Muscle layer of duodenum (tissue), 2 donors: ENCODE data around the gene EAPP.
"Not testable (repeated sequence)": the region's sequence is repeated elsewhere in the genome, so short reads cannot be mapped to it uniquely, and the experiment has no call there.

ENCODE experiments used
- H3K27ac ChIP-seq: one replicate; pipeline ENCODE4 v1.7.0; 2013; ENCODE audit warnings: mild to moderate bottlenecking, low read length
- H3K27me3 ChIP-seq: one replicate; pipeline ENCODE4 v1.7.0; 2013; ENCODE audit warnings: low read depth, mild to moderate bottlenecking, control low read depth, low read length
- H3K36me3 ChIP-seq, 2 donors: one replicate each; pipeline ENCODE4 v1.7.0; 2013; ENCODE audit warnings: low read length in 2 of 2, control low read depth in 1 of 2, mild to moderate bottlenecking in 1 of 2; ENCODE audit not compliant: insufficient read depth in 2 of 2, control insufficient read depth in 1 of 2
- H3K4me1 ChIP-seq, 2 donors: one replicate each; pipeline ENCODE4 v1.7.0; 2013; ENCODE audit warnings: low read length in 2 of 2, mild to moderate bottlenecking in 2 of 2, control low read depth in 1 of 2, moderate library complexity in 1 of 2; ENCODE audit not compliant: insufficient read depth in 2 of 2, control insufficient read depth in 1 of 2
- H3K4me3 ChIP-seq, 2 donors: one replicate each; pipeline ENCODE4 v1.7.0; 2013; ENCODE audit warnings: low read length in 2 of 2, low read depth in 1 of 2, mild to moderate bottlenecking in 1 of 2
- H3K9me3 ChIP-seq, 2 donors: one replicate each; pipeline ENCODE4 v1.7.0; 2013; ENCODE audit warnings: low read length in 2 of 2, control low read depth in 1 of 2, mild to moderate bottlenecking in 1 of 2; ENCODE audit not compliant: control insufficient read depth in 1 of 2
- donor health status: healthy.

Gene EAPP

DNA sequence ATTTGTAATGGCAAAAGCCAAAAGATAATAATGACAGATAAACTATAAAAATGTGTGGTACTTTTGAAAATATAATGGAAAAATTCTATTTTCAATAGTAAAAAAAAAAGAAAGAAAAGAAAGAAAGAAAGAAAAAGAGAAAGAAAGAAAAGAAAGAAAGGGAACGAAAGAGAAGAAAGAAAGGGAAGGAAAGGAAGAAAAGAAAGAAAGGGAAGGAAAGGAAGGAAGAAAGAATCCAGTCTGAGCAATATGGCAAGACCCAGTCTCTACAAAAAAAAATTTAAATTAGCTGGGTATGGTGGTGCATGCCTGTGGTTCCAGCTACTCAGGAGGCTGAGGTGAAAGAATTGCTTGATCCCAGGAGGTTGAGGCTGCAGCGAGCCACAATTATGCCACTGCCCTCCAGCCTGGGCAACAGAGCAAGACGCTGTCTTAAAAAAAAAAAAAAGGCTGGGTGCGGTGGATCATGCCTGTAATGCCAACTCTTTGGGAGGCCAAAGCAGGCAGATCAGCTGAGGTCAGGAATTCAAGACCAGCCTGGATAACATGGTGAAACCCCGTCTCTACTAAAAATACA, 38.4 kb downstream of the EAPP start:
- Histone ChIP-seq H3K27ac (no peak overlapping the region), H3K9me3 (no peaks in the 10 kb centered on the region), H3K4me1 (peaks cover 3 to 5% of the 10 kb centered on the region in 2 donors), H3K27me3 (no peaks in the 10 kb centered on the region), H3K36me3 (peaks cover 0 to 3% of the 10 kb centered on the region in 2 donors), H3K4me3 (no peak overlapping the region)

- Histone ChIP-seq H3K27ac (no peak overlapping the region), H3K4me3 (no peak overlapping the region)
Observed at GRCh38 chr14:34498684-34499412, 40.7 kb downstream of the EAPP start.

DNA sequence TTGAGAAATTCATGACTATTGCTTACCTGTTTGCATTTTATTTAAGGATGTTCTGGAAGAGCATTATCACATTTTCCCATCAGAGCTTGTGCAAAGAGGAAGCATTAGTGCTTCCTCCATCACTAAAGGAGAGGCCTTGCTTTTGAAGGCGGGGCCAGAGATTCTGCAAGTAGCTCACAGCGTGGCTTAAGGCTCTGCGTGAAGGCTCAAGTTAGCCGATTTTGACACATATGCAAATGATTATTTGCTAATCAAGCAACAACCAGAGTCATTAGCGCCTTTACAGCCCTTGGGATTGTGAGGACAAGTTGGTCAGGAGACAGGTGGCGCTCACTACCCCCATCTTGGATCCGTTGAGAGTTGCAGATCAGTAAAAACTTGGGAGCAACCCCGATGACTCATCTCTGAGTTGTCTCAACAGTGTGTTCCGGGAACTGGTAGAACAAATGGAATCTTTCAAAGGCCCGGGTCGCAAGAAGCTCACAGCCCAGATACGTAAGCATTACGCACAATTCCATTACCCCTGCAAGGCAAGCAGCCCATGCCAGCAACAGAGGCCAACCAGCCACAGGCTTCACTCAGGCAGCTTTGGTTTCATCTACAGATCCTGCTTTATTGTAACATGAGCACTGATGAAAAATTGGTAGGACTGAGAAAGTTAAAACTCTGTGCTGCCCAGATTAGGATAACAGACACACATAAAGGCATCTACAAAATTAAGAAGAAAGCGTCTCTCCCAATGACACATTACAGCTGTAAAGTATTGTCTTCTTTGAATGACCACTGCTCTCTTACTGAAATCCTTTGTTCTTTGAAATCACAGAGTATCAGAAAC, 42.6 kb downstream of the EAPP start:
- H3K9me3 ChIP-seq: no peaks in the 10 kb centered on the region
- peaks cover 0 to 3% of the 10 kb centered on the region in 2 donors for H3K36me3 ChIP-seq
- H3K4me3 ChIP-seq: peak overlapping the region in 1 of 2 donors; percentile 39
- H3K27ac ChIP-seq: peak overlapping the region; percentile 91
- no peaks in the 10 kb centered on the region for H3K27me3 ChIP-seq
- peaks cover 0 to 5% of the 10 kb centered on the region in 2 donors for H3K4me1 ChIP-seq

More at GRCh38 chr14:34498684-34499412, 40.7 kb downstream of the EAPP start:
- Histone ChIP-seq H3K4me1 (peaks cover 3 to 5% of the 10 kb centered on the region in 2 donors), H3K9me3 (no peaks in the 10 kb centered on the region), H3K27me3 (no peaks in the 10 kb centered on the region), H3K36me3 (peaks cover 0 to 3% of the 10 kb centered on the region in 2 donors)

- H3K4me3 ChIP-seq: no peak overlapping the region
- peaks cover 0 to 3% of the 10 kb centered on the region in 2 donors for H3K36me3 ChIP-seq
- no peaks in the 10 kb centered on the region for H3K9me3 ChIP-seq
- H3K27me3 ChIP-seq: no peaks in the 10 kb centered on the region
- H3K27ac ChIP-seq: peak overlapping the region; percentile 91
- H3K4me1 ChIP-seq: peaks cover 0 to 5% of the 10 kb centered on the region in 2 donors
Observed at GRCh38 chr14:34496007-34496678, 43.4 kb downstream of the EAPP start.

DNA sequence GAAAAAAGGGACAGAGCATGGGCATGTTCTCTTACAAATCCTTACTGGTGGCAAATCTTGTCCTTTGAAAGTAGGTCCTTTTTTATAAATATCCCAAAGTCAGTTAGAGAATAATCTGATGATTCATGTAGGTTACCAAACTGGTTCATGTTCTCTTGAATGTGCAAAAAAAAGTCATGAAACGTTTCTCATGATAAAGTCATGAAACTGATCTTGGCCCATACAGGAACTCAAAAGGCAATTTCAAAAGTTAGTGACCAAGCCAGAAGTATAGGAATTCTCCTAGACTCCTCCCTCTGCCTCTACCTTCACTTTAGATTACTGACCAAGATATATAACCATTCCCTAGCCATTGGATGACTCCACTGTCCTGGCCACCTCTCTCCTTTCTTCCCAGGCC, 50.2 kb downstream of the EAPP start:
- H3K27ac ChIP-seq: no peak overlapping the region
- H3K9me3 ChIP-seq: no peaks in the 10 kb centered on the region
- no peaks in the 10 kb centered on the region for H3K4me1 ChIP-seq
- no peaks in the 10 kb centered on the region for H3K27me3 ChIP-seq
- H3K4me3 ChIP-seq: no peak overlapping the region
- H3K36me3 ChIP-seq: no peaks in the 10 kb centered on the region

GRCh38 chr14:34488528-34488927, 51.0 kb downstream of the EAPP start:
- H3K4me1 ChIP-seq: no peaks in the 10 kb centered on the region
- no peak overlapping the region for H3K4me3 ChIP-seq
- no peak overlapping the region for H3K27ac ChIP-seq
- no peaks in the 10 kb centered on the region for H3K36me3 ChIP-seq
- no peaks in the 10 kb centered on the region for H3K9me3 ChIP-seq
- H3K27me3 ChIP-seq: no peaks in the 10 kb centered on the region

GRCh38 chr14:34484726-34485125, 54.8 kb downstream of the EAPP start:
- Histone ChIP-seq H3K9me3 (no peaks in the 10 kb centered on the region), H3K27me3 (no peaks in the 10 kb centered on the region), H3K4me1 (no peaks in the 10 kb centered on the region), H3K36me3 (no peaks in the 10 kb centered on the region), H3K27ac (no peak overlapping the region), H3K4me3 (no peak overlapping the region)

GRCh38 chr14:34482463-34482862, 57.0 kb downstream of the EAPP start:
- H3K4me3 ChIP-seq: no peak overlapping the region
- no peaks in the 10 kb centered on the region for H3K4me1 ChIP-seq
- no peaks in the 10 kb centered on the region for H3K27me3 ChIP-seq
- H3K36me3 ChIP-seq: no peaks in the 10 kb centered on the region
- no peaks in the 10 kb centered on the region for H3K9me3 ChIP-seq
- H3K27ac ChIP-seq: no peak overlapping the region

GRCh38 chr14:34479694-34480093, 59.8 kb downstream of the EAPP start:
- Histone ChIP-seq H3K36me3 (no peaks in the 10 kb centered on the region), H3K4me3 (no peak overlapping the region), H3K27me3 (no peaks in the 10 kb centered on the region), H3K27ac (no peak overlapping the region), H3K4me1 (no peaks in the 10 kb centered on the region), H3K9me3 (no peaks in the 10 kb centered on the region)

GRCh38 chr14:34478261-34478660, 61.2 kb downstream of the EAPP start:
- no peak overlapping the region for H3K4me3 ChIP-seq
- H3K4me1 ChIP-seq: no peaks in the 10 kb centered on the region
- H3K27me3 ChIP-seq: no peaks in the 10 kb centered on the region
- H3K9me3 ChIP-seq: no peaks in the 10 kb centered on the region
- no peaks in the 10 kb centered on the region for H3K36me3 ChIP-seq
- no peak overlapping the region for H3K27ac ChIP-seq

DNA sequence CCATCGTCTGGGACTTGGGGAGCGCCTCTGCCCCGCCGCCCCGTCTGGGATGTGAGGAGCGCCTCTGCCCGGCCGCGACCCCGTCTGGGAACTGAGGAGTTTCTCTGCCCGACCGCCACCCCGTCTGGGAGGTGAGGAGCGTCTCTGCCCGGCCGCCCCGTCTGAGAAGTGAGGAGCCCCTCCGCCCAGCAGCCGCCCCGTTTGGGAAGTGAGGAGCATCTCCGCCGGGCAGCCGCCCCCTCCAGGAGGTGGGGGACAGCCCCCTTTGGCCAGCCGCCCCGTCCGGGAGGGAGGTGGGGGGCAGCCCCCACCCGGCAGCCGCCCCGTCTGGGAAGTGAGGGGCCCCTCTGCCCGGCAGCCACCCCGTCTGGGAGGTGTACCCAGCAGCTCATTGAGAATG, 63.5 kb downstream of the EAPP start:
- not testable (repeated sequence) for H3K4me1 ChIP-seq, H3K27me3 ChIP-seq, H3K36me3 ChIP-seq

More for the DNA sequence above, 63.5 kb downstream of the EAPP start:
- not testable (repeated sequence) for H3K27ac ChIP-seq, H3K9me3 ChIP-seq, H3K4me3 ChIP-seq
